HG03571 (cell line): Measurements from ENCODE around the gene PCBP4.

Experiments
- ATAC-seq: cut with Tn5 transposase; IDR thresholded peaks from one replicate; pipeline ENCODE4 v1.9.1; 2021; ENCODE audit not compliant: unreplicated experiment

Gene PCBP4

GRCh38 chr3:51942603-51943450 is 24.4 kb downstream of the PCBP4 start:
- peak; percentile 20 for ATAC-seq

DNA sequence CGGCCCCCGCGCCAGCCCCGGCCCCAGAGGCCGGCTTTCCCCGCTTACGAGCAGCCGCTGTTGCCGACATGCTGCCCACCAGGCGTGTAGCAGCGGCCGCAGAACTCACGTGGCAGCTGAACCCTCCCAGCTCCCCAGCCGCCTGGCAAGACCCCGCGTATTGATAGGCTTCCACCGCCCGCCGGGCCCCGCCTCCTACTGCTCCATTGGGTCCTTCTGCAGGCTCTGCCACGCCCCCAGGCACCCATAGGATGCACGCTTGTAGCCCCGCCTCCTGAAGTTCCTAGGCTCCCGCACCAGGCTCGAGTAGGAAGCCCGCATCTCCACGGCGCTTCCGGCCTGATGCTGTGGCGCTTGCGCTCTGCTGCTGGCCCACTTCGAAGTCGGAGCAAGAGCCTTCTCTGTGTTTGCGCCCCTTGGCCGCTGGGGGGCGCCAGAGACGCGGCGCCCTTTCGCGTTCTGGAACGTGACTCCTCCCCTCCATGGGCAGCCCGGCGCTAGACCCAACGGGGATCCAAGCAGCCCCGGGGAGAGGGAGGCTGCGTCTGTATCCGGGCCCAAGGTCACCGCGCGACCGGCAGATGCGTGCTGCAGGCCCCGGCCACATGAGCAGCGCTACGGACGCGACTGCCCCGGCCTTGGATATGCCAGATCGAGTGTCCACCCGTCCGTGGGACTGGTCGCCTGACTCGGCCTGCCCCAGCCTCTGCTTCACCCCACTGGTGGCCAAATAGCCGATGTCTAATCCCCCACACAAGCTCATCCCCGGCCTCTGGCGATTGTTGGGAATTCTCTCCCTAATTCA is 25.3 kb downstream of the PCBP4 start, which contains the start of the genes PARP3 and RRP9:
Gene PARP3, plus strand, starts transcription at position 566 of the 805 bp plus-strand sequence. CDS start 993 bp downstream, outside the sequence.
Gene RRP9, minus strand, starts transcription at position 107 of the 805 bp plus-strand sequence. Its CDS starts 37 bp downstream, at position 70.
- peak; percentile 93 for ATAC-seq

GRCh38 chr3:51941463-51941797 is 25.8 kb downstream of the PCBP4 start:
- no peak for ATAC-seq

- ATAC-seq = no peak
These were observed 26.4 kb downstream of the PCBP4 start for GRCh38 chr3:51940648-51941462.

GRCh38 chr3:51938780-51939425 is 28.4 kb downstream of the PCBP4 start:
- no peak for ATAC-seq

DNA sequence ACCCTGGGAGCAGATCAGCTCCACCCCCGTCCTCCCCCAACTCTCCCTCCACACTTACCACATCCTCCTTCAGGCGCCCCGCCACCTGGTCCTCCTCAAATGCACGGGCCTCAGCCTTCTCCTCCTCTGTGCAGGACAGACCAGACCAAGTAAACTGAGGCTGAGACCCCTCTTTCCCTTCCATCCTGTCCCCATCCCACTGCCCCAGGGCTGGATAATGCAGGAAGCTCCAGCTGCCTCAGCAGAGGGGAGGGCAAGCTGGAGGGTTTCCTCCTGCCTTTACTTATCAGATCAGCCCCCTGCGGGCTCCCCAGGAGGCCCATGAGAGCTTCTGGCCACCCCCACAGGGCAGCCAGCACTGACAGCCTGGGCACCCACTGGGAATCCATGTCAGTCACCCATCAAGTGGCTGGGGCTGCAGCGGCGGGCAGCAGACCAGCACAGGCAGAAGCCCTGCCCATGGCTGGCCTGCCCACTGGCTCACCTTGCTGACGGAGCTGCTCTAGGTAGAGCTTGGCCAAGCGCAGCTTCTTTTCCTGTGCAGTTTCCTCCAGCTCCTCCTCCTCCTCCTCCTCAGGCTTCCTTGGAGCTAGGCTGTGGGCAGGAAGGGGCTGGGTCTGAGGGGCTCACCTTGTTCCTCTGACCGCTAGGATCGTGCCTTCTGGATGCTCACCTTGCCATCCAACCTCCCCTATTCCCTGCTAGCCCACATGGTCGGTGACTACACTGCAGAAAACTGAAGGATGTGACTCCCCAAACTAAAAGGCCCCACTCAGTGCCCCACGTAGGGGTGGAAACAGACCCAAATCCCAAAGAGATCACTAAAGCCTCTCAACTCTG is 29.4 kb downstream of the PCBP4 start:
- no peak for ATAC-seq

DNA sequence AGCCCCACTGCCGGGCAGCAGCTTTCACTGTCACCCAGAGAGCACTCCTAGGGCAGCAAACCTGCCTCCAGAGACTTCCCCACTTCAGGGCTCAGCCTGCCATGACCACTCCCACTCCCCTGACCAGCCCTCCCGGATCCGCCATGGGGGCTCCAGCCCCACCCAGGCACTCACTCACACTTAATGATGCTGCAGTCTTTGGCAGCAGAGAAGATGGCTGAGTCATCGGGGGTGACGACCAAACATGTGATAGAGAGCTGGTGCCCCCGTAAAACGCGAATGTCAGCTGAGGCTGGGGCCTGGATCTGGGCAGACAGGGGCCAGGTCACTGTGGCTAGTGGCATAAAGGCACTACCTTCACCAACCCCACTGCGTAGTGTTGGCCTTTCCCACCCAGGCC is 30.2 kb downstream of the PCBP4 start:
- no peak for ATAC-seq

GRCh38 chr3:51935886-51936755 is 31.1 kb downstream of the PCBP4 start:
- no peak for ATAC-seq

DNA sequence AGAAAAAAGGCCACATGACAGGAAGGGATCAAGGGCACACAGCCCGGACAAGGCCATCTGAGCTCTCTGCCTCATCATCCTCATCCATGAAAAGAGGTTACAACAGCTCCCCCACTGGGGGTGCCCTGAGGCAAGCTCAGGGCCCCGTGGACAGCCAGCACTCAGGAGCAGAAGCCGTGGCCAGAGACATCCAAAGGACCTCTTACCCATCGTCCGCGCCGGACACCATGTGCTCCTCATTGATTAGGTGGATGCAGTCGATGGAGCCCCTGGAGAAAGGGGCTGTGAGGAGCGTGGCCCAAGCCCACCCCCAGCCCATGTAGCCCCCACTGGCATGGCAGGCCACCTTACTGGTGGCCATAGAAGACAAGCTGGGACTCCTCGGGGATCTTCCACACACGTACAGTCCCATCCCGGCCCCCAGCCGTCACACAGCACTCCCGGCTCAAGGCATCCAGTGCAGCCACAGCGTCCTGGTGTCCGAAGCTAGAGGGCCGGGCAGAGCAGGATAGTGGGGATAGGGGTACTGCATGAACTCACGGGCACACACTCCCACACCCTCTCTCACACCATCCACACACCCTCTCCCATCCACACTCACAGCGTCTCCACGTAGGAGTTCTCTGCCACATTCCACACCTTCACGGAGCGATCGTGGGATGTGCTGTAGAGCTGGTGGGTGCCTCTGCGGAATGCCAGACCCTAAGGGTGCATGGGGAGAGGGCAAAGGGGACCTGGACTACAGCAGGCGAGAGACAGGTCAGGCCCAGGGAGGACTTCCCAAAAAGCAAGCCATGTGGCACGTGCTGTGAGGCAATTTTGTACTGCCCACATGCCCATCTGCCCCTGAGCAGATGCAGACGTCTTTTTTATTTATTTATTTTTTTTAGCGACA is 32.0 kb downstream of the PCBP4 start:
- ATAC-seq = no peak

DNA sequence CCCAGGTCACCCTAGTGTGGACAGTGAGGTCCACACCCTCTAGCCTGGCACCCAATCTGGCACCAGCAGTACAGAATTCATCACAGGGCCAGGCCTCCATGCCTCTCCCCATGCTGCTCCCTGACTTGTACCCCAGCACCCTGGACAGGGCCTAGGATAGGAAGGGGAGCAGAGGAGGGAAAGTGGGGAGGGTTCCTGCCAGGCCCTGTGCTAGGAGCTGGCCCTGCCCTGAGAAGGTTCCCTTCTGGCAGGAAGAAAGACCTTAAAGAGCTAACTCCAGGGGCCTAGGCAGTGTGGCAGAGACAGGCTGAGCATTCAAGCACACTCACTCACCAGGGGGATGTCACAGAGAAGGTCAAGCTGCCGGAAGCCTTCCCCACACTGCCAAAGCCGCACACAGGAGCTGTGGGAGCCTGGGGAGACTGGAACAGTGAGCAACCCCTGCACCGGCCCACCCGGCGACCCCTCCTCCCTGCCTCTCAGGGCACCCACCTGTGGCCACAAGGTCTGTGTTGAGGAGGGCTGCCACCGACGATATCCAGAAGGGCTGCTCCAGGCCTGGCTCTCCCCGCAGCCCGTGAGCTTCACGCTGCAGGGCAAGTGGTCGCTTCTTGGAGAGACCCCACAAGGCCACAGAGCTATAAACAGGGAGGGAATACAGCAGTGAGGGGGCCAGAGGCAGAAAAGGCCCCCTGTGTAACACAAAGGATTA is 33.0 kb downstream of the PCBP4 start:
- ATAC-seq = no peak

- no peak for ATAC-seq
These were observed 33.6 kb downstream of the PCBP4 start for GRCh38 chr3:51933471-51934138.

DNA sequence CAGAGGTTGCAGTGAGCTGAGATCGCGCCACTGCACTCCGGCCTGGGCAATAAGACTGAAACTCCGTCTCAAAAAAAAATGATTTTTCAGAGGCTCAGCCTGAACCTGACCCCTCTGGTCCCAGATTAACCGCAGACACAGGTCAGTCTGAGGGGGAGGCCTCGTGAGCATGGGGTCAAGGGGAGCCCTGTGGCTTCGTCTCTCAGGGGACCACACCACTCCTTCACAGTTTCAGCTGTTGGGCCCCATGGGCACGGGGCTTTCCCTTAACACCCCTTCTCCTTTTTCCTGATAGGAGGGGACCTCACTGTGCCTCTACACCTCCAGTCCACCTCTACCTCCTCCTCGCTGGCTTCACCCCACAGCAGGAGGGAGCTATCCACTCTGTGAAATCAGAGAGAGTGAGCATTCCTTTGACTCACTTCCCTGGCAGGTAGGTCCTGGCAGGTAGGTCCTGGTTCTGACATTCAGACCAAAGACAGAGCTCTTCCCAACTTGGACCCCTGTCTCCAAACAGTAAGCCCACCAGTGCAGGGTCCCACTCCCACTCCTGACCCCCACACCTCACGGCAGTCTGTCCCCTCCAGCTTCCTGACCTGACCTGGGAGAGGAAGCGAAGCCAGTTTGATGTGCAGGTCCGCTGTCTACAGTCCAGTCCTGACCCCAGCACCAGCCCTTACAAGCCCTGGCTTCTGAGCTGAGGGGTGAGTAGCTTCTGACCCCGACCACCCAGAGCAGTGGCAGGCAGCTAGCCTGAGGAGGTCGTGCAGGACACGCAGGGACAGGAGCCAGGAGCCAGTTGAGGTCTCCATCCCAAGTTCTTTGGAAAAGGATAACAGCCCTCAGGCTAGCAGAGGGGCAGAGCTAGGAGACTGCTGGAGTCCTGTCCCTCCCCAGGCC is 34.5 kb downstream of the PCBP4 start:
- ATAC-seq = no peak

GRCh38 chr3:51931756-51932155 is 35.5 kb downstream of the PCBP4 start:
- ATAC-seq = no peak

GRCh38 chr3:51930439-51930838 is 36.8 kb downstream of the PCBP4 start:
- no peak for ATAC-seq

- no peak for ATAC-seq
These were observed 37.7 kb downstream of the PCBP4 start for GRCh38 chr3:51929420-51930003.
